Measurements from ENCODE around the gene SLC26A11.
A peak's percentile ranks its signal among the peaks of the same experiment; 100 is the strongest.
"Not testable (repeated sequence)": the region's sequence is repeated elsewhere in the genome, so short reads cannot be mapped to it uniquely, and the experiment has no call there.

Gene SLC26A11

GRCh38 chr17:80219013-80219762 lies 1.0 kb upstream of the SLC26A11 start:
- DNase-seq, result peak; percentile 20

- DNase-seq, result no peak
These were observed 519 bp upstream of the SLC26A11 start for GRCh38 chr17:80219763-80220053.

- DNase-seq, result no peak
These were observed 549 bp downstream of the SLC26A11 start for GRCh38 chr17:80220736-80221215.

- DNase-seq, result no peak
These were observed 1.3 kb downstream of the SLC26A11 start for GRCh38 chr17:80221351-80222105.

- DNase-seq, result no peak
These were observed 2.3 kb downstream of the SLC26A11 start for GRCh38 chr17:80222376-80223141.

- DNase-seq, result no peak
These were observed 3.1 kb downstream of the SLC26A11 start for GRCh38 chr17:80223142-80223815.

GRCh38 chr17:80223838-80224497 lies 3.7 kb downstream of the SLC26A11 start:
- DNase-seq, result no peak

- no peak for DNase-seq
These were observed 4.5 kb downstream of the SLC26A11 start for GRCh38 chr17:80224683-80225082.

- no peak for DNase-seq
These were observed 5.0 kb downstream of the SLC26A11 start for GRCh38 chr17:80225230-80225629.

- no peak for DNase-seq
These were observed 6.9 kb downstream of the SLC26A11 start for GRCh38 chr17:80227156-80227555.

GRCh38 chr17:80227666-80228065 lies 7.4 kb downstream of the SLC26A11 start:
- DNase-seq, result no peak

- no peak for DNase-seq
These were observed 8.2 kb downstream of the SLC26A11 start for GRCh38 chr17:80228477-80228876.

GRCh38 chr17:80229011-80229410 lies 8.8 kb downstream of the SLC26A11 start:
- DNase-seq, result no peak

- DNase-seq, result no peak
These were observed 12.2 kb downstream of the SLC26A11 start for GRCh38 chr17:80232438-80232837.

- DNase-seq, result no peak
These were observed 13.0 kb downstream of the SLC26A11 start for GRCh38 chr17:80233202-80233601.

GRCh38 chr17:80236911-80237310 lies 16.7 kb downstream of the SLC26A11 start:
- no peak for DNase-seq

GRCh38 chr17:80237386-80237785 lies 17.2 kb downstream of the SLC26A11 start:
- DNase-seq, result no peak

- DNase-seq, result no peak
These were observed 22.3 kb downstream of the SLC26A11 start for GRCh38 chr17:80242505-80242904.

GRCh38 chr17:80243526-80244433 lies 23.6 kb downstream of the SLC26A11 start:
- DNase-seq, result no peak

- DNase-seq, result not testable (repeated sequence)
These were observed 24.2 kb downstream of the SLC26A11 start for GRCh38 chr17:80244448-80244847.

- no peak for DNase-seq
These were observed 24.8 kb downstream of the SLC26A11 start for GRCh38 chr17:80244871-80245509.
